ENCODE results near the gene SLC2A9.
"Not testable (repeated sequence)": the region's sequence is repeated elsewhere in the genome, so short reads cannot be mapped to it uniquely, and the experiment has no call there.

Gene SLC2A9

DNA sequence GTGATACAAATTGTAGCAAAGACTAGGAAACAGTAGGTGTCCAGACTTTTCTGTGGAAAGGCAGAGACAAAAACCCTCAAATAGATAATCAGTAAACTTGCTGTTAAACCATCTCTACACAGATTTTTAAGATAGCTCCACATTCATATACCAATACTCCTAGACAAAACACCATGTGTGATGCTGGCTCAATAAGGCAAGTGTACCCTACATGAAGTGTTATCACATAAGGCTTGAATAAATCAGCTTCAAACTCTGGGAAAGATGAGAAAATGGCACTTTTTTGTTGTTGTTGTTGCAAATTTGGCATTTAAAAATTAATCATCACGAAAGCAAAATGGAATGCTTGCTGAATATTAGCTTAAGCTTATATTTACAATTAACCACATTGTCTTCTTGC lies 194.7 kb downstream of the SLC2A9 start:
- Mint-ChIP-seq H3K27me3 (peaks cover 1% of the 10 kb centered on the region), H3K36me3 (peaks cover 2% of the 10 kb centered on the region), H3K4me3 (no peak overlapping the region), H3K27ac (no peak overlapping the region), H3K4me1 (ENCODE audit: low read depth) (peaks cover 12% of the 10 kb centered on the region), H3K9me3 (ENCODE audit: low read depth) (no peaks in the 10 kb centered on the region)

GRCh38 chr4:9825049-9825448 lies 196.2 kb downstream of the SLC2A9 start:
- Mint-ChIP-seq H3K27ac (no peak overlapping the region), H3K36me3 (peaks cover 2% of the 10 kb centered on the region), H3K4me3 (no peak overlapping the region), H3K4me1 (ENCODE audit: low read depth) (peaks cover 12% of the 10 kb centered on the region), H3K27me3 (peaks cover 1% of the 10 kb centered on the region), H3K9me3 (ENCODE audit: low read depth) (no peaks in the 10 kb centered on the region)

DNA sequence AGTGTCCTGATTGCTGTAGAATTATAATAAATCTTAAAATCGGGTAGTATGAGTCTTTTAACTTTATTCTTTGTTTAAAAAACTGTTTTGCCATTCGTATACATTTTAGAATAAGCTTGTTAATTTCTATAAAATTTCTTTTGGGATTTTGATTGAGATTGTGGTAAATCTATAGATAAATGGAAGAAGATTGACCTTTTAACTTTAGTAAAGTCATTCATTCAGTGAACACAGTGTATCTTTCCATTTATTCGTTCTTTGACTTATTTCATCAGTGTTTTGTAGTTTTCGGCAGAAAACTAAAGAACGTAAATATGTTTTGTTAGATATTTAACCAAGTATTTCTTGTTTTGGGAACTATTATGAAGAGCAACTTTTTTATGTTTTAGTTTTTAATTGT lies 201.0 kb downstream of the SLC2A9 start:
- H3K4me3 Mint-ChIP-seq = no peak overlapping the region
- peaks cover 1% of the 10 kb centered on the region for H3K27me3 Mint-ChIP-seq
- no peaks in the 10 kb centered on the region for H3K9me3 Mint-ChIP-seq (ENCODE audit: low read depth)
- H3K4me1 Mint-ChIP-seq (ENCODE audit: low read depth) = peaks cover 7% of the 10 kb centered on the region
- no peaks in the 10 kb centered on the region for H3K36me3 Mint-ChIP-seq
- no peak overlapping the region for H3K27ac Mint-ChIP-seq

- no peaks in the 10 kb centered on the region for H3K9me3 Mint-ChIP-seq (ENCODE audit: low read depth)
- peaks cover 2% of the 10 kb centered on the region for H3K27me3 Mint-ChIP-seq
- no peaks in the 10 kb centered on the region for H3K4me1 Mint-ChIP-seq (ENCODE audit: low read depth)
- no peaks in the 10 kb centered on the region for H3K36me3 Mint-ChIP-seq
- H3K4me3 Mint-ChIP-seq = no peak overlapping the region
- no peak overlapping the region for H3K27ac Mint-ChIP-seq
These were observed 205.0 kb downstream of the SLC2A9 start for GRCh38 chr4:9816285-9816684.

GRCh38 chr4:9812501-9813340 lies 208.6 kb downstream of the SLC2A9 start:
- H3K4me3 Mint-ChIP-seq = no peak overlapping the region
- no peaks in the 10 kb centered on the region for H3K9me3 Mint-ChIP-seq (ENCODE audit: low read depth)
- peaks cover 6% of the 10 kb centered on the region for H3K27me3 Mint-ChIP-seq
- no peak overlapping the region for H3K27ac Mint-ChIP-seq
- H3K4me1 Mint-ChIP-seq (ENCODE audit: low read depth) = no peaks in the 10 kb centered on the region
- no peaks in the 10 kb centered on the region for H3K36me3 Mint-ChIP-seq

DNA sequence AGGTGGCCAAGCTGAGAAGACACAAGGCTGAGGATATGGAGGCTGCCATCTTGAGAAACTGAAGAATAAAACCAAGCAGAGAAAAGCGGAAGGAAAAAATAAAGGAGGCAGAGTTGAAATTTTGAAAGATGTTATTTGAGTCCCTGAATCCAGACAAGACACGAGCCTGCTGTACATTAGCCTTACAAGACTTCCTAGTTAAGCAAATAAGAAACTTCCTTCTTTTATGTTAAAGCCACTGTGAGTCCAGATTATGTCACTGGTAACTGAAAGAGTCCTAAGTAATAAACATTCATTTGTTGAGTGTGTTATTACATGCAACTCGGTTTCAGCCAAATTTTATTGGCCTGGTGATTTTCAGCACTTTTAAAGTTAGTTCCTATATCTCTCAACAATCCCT lies 209.5 kb downstream of the SLC2A9 start:
- Mint-ChIP-seq H3K27ac (no peak overlapping the region), H3K27me3 (peaks cover 6% of the 10 kb centered on the region), H3K36me3 (no peaks in the 10 kb centered on the region), H3K4me3 (no peak overlapping the region), H3K9me3 (ENCODE audit: low read depth) (no peaks in the 10 kb centered on the region), H3K4me1 (ENCODE audit: low read depth) (no peaks in the 10 kb centered on the region)

- Mint-ChIP-seq H3K36me3 (no peaks in the 10 kb centered on the region), H3K4me1 (ENCODE audit: low read depth) (no peaks in the 10 kb centered on the region), H3K4me3 (no peak overlapping the region), H3K9me3 (ENCODE audit: low read depth) (no peaks in the 10 kb centered on the region), H3K27me3 (peaks cover 6% of the 10 kb centered on the region), H3K27ac (no peak overlapping the region)
These were observed 213.2 kb downstream of the SLC2A9 start for GRCh38 chr4:9808077-9808476.

DNA sequence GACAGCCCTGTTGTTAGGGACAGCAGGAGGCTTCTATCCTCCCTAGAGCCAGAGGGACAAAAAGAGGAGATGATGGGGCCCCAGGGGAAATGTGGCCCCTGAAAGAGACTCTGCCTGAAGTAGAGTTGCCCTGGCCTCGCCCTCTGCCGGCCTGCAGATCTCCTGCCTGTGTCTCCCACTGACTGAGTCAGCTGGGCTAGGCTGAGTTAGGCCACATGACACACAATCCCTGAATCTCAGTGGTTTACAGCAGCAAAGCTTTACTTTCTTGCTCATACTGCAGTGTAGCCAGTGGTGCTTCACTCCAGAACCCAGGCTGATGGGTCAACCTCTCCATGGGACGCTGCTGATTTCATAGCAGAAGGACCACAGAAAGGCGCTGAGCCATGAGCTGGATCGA lies 216.4 kb downstream of the SLC2A9 start:
- no peak overlapping the region for H3K4me3 Mint-ChIP-seq
- no peaks in the 10 kb centered on the region for H3K36me3 Mint-ChIP-seq
- H3K4me1 Mint-ChIP-seq (ENCODE audit: low read depth) = no peaks in the 10 kb centered on the region
- no peak overlapping the region for H3K27ac Mint-ChIP-seq
- H3K27me3 Mint-ChIP-seq = peaks cover 1% of the 10 kb centered on the region
- H3K9me3 Mint-ChIP-seq (ENCODE audit: low read depth) = no peaks in the 10 kb centered on the region

- H3K4me1 Mint-ChIP-seq (ENCODE audit: low read depth) = no peaks in the 10 kb centered on the region
- peaks cover 9% of the 10 kb centered on the region for H3K27me3 Mint-ChIP-seq
- H3K36me3 Mint-ChIP-seq = no peaks in the 10 kb centered on the region
- H3K4me3 Mint-ChIP-seq = no peak overlapping the region
- H3K9me3 Mint-ChIP-seq (ENCODE audit: low read depth) = no peaks in the 10 kb centered on the region
- H3K27ac Mint-ChIP-seq = no peak overlapping the region
These were observed 220.4 kb downstream of the SLC2A9 start for GRCh38 chr4:9800848-9801247.

DNA sequence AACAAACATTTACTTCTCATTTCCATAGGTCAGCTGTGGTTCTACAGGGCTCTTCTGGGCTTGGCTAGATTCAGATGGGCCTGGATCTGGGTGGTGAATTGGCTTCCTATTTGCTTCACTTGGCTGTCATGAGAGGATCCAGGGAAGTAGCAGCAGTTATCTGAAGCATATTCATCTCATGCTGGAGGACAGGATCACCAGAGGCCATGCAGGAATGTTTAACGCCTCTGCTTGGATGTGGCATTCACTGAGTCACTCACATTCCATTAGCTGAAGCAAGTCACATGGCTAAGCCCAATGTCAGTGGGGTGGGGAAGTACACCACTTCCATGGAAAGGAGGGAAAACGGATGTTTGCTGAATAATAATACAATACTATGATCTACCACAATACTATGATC lies 224.7 kb downstream of the SLC2A9 start:
- peaks cover 10% of the 10 kb centered on the region for H3K27me3 Mint-ChIP-seq
- H3K4me3 Mint-ChIP-seq; H3K9me3 Mint-ChIP-seq (ENCODE audit: low read depth); H3K27ac Mint-ChIP-seq; H3K4me1 Mint-ChIP-seq (ENCODE audit: low read depth); H3K36me3 Mint-ChIP-seq: not testable (repeated sequence)

- no peak overlapping the region for H3K4me3 Mint-ChIP-seq
- H3K4me1 Mint-ChIP-seq (ENCODE audit: low read depth) = no peaks in the 10 kb centered on the region
- no peak overlapping the region for H3K27ac Mint-ChIP-seq
These were observed 228.9 kb downstream of the SLC2A9 start for GRCh38 chr4:9792381-9792780.

GRCh38 chr4:9785891-9786290 lies 235.4 kb downstream of the SLC2A9 start:
- not testable (repeated sequence) for H3K27me3 Mint-ChIP-seq; H3K27ac Mint-ChIP-seq; H3K36me3 Mint-ChIP-seq; H3K4me3 Mint-ChIP-seq; H3K4me1 Mint-ChIP-seq (ENCODE audit: low read depth); H3K9me3 Mint-ChIP-seq (ENCODE audit: low read depth)

More at GRCh38 chr4:9792381-9792780, 228.9 kb downstream of the SLC2A9 start:
- H3K9me3 Mint-ChIP-seq (ENCODE audit: low read depth) = peaks cover 4% of the 10 kb centered on the region
- no peaks in the 10 kb centered on the region for H3K36me3 Mint-ChIP-seq
- peaks cover 11% of the 10 kb centered on the region for H3K27me3 Mint-ChIP-seq

DNA sequence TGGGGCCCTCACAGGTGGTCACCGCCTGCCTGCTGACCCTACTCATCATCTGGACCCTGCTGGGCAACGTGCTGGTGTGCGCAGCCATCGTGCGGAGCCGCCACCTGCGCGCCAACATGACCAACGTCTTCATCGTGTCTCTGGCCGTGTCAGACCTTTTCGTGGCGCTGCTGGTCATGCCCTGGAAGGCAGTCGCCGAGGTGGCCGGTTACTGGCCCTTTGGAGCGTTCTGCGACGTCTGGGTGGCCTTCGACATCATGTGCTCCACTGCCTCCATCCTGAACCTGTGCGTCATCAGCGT lies 239.2 kb downstream of the SLC2A9 start:
- Mint-ChIP-seq H3K36me3 (no peaks in the 10 kb centered on the region), H3K4me1 (ENCODE audit: low read depth) (no peaks in the 10 kb centered on the region), H3K27ac (no peak overlapping the region), H3K4me3 (no peak overlapping the region), H3K27me3 (peaks cover 18% of the 10 kb centered on the region), H3K9me3 (ENCODE audit: low read depth) (no peaks in the 10 kb centered on the region)

- Mint-ChIP-seq H3K4me3 (no peak within 1 kb of the TSS), H3K4me1 (ENCODE audit: low read depth) (no peaks in the 10 kb centered on the region), H3K36me3 (no peaks in the 10 kb centered on the region), H3K27ac (no peak within 1 kb of the TSS), H3K27me3 (peaks cover 18% of the 10 kb centered on the region), H3K9me3 (ENCODE audit: low read depth) (no peaks in the 10 kb centered on the region)
These were observed 239.8 kb downstream of the SLC2A9 start, which contains the start of gene DRD5 for GRCh38 chr4:9781343-9782135. DRD5 (plus strand) TSS chr4:9781634; CDS start chr4:9782030, 396 bp downstream.

Measured in activated naive CD8-positive, alpha-beta T cell (primary cell).